Retina (tissue), 1 donor: Measurements from ENCODE around the gene KIRREL3.

ENCODE experiments used
- DNase-seq: peaks from one replicate; pipeline ENCODE4 v3.0.0-alpha.2; 2016

Gene KIRREL3

GRCh38 chr11:126548581-126549550 lies 451.7 kb downstream of the KIRREL3 start:
- no peak for DNase-seq

- no peak for DNase-seq
Measured at GRCh38 chr11:126547691-126548090, 452.9 kb downstream of the KIRREL3 start.

GRCh38 chr11:126547161-126547560 lies 453.4 kb downstream of the KIRREL3 start:
- DNase-seq = no peak

DNA sequence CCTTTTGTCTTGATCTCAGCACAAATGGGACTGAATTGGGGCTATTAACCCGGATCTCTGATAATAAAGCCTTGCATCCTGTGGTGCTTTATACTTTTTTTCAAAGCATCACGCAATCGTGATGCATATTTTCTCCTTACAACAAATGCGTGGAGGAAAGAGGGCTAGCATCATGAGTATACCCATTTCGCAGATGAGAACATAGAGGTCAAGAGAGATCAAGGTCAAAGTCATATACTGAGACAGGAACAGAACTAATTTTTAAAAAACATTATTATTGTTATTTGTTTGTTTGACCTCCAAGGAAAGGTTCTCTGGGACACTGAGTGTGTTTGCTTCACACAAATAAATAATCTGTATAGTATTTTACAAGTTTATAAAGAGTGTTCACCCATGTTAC lies 453.9 kb downstream of the KIRREL3 start:
- no peak for DNase-seq

DNA sequence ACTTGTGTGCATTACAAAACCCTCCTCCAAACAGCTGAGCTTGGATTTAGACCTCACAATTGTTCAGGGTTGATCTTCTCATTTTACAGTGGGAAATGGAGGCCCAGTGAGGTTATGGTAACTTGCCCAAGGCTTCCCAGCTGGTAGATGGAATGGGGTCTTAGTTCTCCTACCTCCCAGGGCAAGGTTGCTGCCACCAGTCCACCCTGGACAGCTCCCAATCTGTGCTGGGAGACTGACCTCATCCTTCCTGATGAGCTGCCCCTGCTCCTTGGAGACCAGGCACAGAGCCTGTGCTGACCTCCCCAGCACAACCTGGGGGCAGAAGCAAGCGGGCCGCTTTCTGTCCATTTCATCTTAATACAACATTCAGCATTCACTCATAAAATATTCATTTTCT lies 454.4 kb downstream of the KIRREL3 start:
- peak; percentile 31 for DNase-seq

GRCh38 chr11:126545057-126545555 lies 455.5 kb downstream of the KIRREL3 start:
- DNase-seq = no peak

DNA sequence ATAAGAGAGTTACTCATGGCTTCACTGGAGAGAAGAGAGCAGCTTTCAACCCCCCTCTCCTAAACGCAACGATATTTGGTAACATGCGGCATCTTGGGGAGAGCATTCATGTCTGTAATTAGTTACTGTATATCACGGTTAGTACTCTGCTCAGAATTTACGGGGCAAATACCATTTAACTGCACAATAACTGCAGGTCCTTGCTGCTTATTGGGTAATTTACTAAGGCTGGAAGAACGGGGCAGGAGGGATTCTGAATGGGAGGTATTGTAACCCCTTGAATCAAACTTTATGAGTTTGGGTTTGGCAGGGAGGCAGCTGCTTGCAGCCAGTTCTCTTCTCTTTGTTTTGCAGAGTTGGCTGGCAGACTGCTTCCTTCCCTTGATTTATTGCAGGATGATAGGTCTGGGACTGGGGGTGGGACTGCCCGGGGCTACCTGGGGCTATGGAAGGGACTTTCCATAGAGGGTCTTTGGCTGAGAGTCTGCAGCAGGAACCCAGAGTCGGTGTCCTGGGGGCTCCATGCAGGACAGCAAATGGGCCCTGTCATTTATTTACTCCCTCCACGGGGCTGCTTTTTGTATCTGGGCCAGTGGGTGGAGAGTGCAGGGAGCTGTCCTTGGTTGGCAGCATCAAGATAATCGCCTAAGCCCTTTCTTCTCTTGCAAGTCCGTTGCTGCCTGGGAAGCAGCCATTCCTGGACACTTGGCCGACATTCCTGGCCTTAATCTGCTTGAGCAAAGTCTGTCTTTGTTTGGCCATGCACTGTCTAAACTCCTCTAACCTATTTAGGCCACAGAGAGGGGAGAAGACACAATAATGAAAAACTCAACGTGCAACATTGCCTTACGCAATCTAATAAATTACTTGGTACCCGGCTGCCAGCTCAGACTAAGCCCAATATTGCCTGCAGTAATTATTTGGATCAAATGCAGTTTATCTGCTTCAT lies 456.2 kb downstream of the KIRREL3 start:
- DNase-seq = peak; percentile 82

DNA sequence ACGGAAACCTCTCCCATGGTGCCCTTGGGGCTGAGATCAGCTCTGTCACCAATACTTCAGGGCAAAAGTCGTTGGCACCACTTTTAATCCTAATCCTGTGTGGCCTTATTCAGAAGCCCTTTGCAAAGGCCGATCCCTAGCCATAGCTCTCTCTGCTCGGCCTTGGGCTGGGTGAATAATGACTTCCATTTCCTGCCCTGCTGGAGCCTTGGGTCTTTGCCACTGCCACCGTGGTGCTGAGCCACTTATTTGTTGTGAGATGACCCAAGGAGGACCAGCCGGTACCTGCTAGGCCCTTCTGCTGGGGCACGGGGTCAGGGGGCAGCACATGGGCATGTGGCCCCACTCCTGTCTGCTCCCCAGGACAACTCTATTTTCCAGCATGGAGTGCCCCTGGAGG lies 456.9 kb downstream of the KIRREL3 start:
- peak; percentile 44 for DNase-seq

GRCh38 chr11:126542334-126543015 lies 458.1 kb downstream of the KIRREL3 start:
- DNase-seq = no peak

DNA sequence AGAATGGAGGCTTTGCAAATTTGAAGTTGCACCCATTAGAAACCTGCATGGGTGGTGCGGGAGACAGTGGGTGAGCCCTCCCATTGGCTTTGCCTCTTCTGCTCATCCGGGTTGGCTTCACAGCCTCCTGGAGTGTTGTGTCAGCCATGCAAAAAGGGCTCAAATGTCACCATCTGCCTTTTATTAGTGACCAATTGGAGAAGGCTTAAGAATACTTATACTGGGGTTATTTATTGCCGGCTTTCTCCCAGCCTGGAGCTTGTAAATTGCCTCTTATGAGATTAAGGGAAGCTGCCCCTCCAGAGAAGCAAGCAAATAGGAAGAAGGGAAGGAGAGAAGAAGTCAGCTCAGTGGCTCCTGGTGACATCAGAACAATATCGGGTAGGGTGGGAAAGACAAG lies 462.5 kb downstream of the KIRREL3 start:
- DNase-seq = no peak

- no peak for DNase-seq
Measured at GRCh38 chr11:126537492-126537891, 463.1 kb downstream of the KIRREL3 start.

DNA sequence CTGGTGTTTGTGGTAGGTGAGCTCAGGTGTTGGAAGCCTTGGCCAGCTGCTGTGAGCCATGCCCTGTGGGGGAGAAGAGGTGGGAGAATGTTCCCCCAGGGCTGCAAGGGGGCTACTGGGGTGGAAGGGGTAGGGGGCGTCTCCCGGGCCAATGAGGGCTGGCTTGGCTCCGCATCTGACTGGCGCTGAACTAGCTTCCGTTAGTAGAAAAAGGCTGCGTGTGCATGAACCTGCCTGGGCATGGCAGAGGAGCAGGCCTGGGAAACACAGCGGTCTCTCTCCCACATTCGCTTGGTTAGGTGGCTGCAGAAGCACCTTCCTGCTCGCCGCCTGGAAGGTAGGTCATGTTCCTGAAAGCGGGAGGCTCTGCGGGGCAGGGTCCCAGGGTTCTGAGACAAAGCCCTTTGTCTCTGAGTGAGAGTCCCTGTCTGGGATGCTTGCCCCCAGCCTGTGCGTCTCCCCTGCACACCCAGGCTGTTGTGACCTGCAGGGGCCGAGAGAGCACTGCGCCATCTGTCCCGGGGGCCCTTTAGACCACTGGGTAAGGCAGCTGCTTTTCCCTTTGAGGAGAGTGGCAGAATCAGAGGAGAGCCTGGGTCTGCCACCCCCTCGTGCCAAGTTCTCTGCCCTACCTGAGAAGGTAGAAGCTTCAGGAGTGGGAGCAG lies 466.3 kb downstream of the KIRREL3 start:
- DNase-seq = no peak

- no peak for DNase-seq
Measured at GRCh38 chr11:126533560-126533959, 467.0 kb downstream of the KIRREL3 start.

DNA sequence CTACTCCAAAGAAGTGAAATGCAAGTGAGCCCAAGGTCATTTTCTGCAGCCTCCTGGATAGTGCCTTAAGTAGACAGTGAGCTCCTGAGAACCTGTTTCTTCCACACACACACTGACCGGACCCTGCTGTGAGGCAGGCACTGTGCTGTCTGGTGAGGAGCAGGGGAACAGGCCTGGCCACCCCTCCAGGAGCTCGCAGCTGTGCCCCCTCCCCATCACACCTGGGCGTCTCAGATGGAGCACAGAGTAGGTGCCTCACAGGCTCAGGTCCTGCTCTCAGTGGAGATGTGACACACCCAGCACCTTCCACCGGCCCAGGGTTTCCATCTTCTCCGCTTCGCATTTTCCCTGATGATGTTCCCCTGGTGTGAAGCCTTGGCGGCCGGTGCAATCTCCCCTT lies 470.2 kb downstream of the KIRREL3 start:
- no peak for DNase-seq

DNA sequence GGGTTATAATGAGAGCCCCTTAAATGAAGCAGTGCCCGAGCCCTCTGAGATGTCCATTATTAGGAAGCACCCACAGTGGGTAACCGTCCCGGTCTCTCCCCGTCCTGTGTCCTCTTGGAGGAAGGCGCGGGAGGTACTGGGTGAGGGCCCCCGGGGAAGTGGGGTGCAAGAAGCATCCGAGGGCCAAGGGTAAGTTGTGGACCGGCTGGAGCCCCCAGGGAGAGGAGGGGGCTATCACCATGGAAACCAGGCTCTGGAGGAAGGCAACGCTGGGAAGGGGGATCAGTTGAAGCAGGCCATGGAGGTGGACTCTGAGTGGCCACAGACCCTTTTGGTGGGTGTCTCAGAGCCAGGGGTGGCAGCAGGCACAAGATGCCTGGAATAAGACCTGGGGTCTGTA lies 471.5 kb downstream of the KIRREL3 start:
- DNase-seq = no peak

GRCh38 chr11:126528075-126528474 lies 472.5 kb downstream of the KIRREL3 start:
- DNase-seq = no peak

DNA sequence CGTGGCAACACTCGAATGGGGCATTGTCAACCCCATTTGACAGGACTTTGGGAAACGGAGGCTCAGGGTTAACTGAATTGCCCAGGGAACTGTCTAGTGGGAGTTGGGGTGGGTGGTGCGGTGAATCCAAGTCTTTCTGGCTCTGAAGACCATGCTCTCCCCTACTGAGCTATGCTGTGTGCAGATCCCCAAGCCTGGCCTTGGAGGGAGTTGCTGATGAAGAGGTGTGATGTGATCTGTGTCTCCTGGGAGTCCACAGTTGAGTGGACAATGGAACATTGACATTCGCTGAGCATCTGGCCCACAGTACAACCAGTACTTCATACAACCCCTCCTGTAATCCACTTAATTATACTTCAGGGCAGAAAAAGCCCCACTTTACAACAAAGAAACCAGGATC lies 472.9 kb downstream of the KIRREL3 start:
- no peak for DNase-seq

DNA sequence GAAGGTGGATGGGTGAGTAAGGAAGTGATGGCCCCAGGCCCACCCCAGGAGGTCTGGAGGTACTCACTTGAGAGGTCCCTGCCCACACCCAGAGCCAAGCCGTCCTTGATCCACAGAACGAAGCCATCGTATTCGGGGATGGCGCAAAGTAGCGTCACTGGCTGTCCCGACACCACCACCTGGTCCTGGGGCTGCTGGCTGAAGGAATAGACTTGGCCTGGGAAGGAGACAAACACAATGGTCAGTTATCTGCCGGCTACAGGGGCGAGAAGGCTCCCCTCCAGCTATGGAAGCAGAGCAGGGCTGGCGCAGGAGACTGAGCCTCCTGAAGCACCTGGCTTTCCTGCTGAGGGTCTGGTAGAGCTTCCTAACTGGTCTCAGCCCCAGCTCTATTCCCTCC lies 474.1 kb downstream of the KIRREL3 start:
- DNase-seq = no peak

DNA sequence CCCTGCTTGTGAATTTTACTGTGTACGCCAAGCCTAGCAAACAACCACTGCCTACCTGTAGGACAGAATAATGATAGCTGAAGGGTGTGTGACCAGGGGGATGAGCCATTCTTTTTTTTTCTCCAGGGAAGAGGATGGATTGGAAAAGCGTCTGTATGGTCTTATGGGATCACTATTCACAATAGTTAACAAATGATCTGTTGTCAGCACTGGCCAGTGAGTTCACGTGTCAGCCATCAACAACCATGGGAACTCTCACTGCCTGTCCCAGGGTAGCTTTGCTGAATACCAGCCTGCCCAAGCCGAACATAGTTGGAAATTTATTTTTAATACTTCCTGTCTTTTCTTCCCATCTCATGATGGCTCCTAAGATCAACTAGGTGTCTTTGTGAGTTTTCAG lies 474.9 kb downstream of the KIRREL3 start:
- no peak for DNase-seq

DNA sequence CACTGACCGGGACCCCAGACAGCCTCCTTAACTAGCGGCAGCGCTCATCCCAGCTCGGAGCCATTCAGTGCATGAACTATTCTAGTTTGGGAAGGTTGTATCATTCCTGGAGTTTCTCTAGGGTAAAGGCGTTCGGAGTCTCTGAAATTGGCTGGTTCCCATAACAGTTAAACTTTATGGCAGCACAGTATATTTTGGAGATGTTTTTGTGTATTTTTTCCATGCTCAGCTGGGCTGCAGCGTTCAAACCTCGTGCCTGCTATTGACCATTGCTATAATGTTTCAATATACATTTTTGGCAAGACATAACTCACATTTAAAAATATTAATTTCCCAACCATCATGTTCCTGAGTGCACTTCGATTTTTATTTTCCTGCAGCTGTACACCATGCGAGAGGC lies 475.4 kb downstream of the KIRREL3 start:
- DNase-seq = no peak

DNA sequence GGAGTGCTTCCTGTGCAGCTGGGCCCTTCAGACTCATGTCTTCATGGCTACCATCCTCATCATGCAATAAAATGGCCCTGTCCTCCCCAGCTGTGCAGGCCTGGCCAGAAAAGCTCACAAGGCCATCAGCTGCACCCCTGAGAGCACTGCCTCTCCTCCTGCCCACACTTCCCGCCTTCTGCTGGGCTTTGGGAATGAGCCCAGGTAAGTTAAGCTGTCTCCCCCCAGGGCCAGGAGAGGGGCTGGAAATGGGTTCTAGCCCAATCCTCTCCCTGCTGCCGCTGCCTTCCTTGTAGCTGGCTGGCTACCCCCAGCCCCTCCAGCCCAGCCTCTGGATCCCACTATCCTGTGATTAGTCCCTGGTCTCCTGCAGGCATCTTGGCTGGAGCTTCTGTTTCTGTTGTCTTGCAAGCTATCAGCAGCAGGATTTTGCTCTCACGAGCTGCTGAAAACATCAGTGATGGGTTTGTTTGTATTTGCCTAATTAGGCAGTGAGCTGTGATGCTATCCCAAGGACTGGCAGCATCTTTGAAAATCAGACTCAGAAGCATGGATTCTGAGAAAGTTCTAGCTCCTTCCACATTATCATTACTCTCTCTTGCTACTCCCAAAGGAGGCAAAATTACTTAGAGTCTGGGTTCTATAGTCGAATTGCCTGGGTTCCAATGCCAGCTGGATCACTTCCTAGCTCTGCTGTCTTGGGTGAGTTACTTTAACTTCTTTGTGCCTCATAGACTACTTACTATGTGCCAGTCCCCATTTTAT lies 476.9 kb downstream of the KIRREL3 start:
- no peak for DNase-seq
